HG02623 (cell line): Measurements from ENCODE around the gene SPATA13.
"Not testable (repeated sequence)": the region's sequence is repeated elsewhere in the genome, so short reads cannot be mapped to it uniquely, and the experiment has no call there.

Source experiments
- ATAC-seq: cut with Tn5 transposase; IDR thresholded peaks from one replicate; pipeline ENCODE4 v1.9.1; 2021; ENCODE audit warnings: moderate library complexity; ENCODE audit not compliant: unreplicated experiment

The SPATA13 gene

DNA sequence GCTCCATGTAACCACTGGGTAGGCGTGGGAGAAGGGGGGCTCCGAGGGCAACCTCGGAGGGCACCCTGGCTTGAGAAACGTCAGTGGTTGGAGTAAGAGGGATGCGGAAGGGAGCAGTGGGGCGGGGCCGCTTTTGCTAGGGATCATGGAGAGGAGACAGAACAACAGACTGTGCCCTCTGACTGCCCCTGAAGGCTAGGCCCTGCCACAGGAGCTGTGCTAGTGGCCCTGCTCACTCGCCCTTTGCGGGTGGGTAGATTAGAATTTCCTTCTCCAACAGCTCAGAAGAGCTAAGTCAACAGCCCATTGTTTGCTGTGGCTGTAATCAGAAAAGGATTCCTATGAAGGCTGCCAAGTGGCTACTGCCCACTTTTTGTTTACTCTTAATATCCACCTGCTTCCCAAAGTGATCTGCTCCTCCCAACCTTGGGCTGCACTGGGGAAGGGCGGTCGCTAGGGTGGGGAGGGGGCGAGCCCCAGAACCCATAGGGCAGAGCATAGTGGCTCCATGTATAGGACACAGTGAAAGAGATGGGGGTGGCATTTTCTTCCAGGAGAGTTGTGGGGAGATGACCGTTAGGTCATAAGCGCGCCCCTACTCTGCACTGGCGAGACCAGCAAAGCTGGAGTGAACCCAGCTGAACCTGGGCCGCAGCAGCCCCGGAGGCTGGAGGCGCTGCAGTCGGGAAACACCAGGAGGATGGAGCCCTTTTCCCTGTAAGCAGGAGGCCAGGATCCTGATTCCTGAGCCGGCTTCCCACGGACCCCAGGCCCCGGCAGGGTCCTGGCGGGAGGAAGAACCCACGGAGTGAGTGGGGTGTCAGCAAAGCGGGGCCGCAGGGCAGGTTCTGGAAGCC is 146.9 kb downstream of the SPATA13 start:
- no peak for ATAC-seq

DNA sequence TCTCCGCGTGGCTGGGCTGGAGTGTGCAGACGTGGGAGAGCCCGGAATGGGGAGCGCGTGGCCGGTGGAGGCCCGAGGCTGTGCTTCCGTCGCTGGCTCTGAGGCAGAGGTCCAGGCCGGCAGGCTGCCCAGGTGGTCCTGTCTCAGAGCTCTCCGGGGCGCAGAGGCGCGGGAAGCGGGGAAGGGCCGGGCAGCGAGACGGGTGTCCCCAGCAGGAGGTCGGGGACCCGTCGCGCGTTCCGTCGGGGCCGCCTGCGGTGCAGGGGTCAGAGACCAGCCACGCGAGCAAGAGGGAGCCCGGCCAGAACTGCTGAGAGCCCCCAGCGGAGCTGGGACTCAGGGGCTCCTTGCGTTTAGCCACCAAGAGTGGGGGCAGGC is 147.5 kb downstream of the SPATA13 start:
- ATAC-seq, result no peak

DNA sequence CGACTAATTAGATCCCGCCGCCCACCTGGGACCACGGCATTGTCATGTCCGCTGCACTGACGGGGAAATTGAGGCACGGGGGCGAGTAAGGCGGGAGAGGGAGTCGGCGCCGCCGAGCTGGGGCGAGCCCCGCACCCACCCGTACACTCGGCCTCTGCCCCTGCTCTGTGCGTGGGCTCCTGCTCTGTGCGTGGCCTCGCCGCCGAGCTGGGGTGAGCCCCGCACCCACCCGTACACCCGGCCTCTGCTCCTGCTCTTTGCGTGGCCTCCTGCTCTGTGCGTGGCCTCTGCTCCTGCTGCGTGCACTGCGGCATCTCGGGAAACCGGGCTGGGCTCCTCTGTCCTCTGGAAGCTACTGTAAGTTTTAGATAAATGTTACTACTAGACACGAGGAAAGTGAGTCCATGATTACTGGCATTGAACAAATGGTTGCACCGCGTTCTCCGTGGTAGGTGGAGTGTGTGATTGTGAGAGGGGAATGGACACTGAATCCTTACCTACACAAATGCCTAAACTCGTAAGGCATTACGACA is 148.0 kb downstream of the SPATA13 start:
- ATAC-seq, result no peak

DNA sequence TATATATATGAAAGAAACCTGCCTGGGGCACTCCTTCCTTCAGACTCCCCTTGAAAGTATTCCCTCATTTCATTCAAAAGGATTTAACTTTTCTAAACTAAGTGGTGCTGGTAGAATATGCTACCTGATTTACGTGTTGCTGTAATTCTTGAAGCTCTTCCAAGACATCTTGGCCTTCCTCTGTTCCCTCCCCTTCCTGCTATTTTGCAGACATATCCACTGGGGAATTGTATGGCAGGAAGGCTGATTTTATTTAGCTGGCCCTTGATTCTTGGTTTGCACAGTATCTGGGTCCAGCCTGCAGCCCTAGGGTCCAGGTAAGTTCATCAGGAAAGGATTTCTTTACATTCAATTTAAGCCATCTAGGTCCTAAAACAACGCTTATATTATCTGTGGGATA is 148.8 kb downstream of the SPATA13 start, which contains the start of gene C1QTNF9:
TSS of gene C1QTNF9 (plus strand) at position 281 of the 400 bp plus-strand sequence. CDS start 6,424 bp downstream, outside the sequence.
- ATAC-seq, result not testable (repeated sequence)

DNA sequence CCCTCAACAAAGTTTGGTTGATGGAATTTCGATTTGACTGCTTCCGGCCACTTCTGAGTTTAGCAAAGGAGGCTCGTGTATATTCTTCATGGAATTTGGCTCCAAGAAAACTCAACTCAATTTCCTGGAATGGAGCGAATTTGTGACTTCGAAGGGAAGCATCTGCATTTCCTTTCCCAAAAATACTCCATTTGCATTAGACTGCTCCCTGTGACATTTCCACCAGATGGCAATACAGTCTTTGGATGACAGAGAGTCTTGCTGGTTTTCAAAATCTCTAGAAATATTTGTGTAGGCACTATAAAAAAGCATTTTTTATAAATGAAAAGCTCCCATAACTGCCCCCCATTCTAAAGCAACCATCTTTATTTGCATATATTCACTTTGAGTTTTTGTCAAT is 152.9 kb downstream of the SPATA13 start:
- no peak for ATAC-seq

DNA sequence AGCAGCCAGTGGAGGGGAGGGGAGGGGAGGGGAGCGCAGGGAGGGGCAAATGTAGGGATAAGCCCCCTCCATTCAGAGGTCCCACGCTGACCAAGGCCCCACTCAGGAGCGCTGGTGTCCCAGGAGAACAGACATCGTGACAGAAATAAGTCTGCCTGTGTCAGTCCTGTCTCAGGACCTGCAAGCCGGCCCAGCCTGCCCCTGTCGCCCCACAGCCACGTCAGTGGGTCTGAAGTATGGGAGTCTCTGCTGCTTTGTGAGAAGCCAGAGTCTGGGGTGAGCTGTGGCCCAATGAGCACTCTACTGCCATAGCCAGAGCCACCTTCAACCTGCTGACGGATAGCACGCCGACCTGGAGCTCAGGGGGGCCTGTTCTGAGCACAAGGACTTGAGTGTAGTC is 157.3 kb downstream of the SPATA13 start:
- not testable (repeated sequence) for ATAC-seq

DNA sequence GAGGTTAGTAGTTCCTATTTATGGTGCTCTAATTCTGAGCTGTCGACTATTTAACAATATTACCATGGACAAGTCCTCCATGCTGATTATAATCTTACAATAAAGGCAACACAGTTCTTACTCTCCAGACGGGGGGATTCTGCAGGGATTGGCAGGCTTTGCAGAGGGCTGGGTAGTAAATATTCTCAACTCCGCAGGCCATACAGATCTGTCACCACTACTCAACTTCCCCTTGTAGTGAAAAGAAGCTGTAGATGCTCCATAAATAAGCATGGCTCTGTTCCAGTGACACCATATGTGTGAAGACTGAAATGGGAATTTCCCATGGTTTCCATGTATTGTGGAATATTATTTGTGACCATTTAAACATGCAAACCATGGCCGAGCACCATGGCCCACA is 158.4 kb downstream of the SPATA13 start:
- not testable (repeated sequence) for ATAC-seq

DNA sequence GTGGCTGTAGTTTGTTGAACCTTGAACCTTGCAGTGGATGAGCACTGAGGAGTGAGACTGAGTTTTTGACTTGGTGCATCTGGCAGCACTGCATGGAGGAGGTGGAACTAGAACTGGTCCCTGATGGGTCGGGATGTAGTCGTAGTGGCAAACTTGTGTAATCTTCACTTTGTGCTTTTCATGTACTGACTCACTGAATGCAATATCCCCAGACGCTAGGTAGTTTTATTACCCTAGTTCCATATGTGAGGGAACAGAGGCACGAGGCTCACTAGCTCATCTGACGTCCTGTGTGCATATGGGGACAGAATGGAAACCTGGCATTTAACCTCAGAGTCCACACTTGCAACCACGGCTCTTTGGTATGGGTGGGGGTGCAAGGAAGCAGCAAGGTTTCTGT is 159.1 kb downstream of the SPATA13 start:
- ATAC-seq, result not testable (repeated sequence)

DNA sequence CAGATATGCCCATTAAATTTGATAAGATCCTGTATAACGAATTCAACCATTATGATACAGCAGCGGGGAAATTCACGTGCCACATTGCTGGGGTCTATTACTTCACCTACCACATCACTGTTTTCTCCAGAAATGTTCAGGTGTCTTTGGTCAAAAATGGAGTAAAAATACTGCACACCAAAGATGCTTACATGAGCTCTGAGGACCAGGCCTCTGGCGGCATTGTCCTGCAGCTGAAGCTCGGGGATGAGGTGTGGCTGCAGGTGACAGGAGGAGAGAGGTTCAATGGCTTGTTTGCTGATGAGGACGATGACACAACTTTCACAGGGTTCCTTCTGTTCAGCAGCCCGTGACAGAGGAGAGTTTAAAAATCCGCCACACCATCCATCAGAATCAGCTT is 160.9 kb downstream of the SPATA13 start:
- not testable (repeated sequence) for ATAC-seq

DNA sequence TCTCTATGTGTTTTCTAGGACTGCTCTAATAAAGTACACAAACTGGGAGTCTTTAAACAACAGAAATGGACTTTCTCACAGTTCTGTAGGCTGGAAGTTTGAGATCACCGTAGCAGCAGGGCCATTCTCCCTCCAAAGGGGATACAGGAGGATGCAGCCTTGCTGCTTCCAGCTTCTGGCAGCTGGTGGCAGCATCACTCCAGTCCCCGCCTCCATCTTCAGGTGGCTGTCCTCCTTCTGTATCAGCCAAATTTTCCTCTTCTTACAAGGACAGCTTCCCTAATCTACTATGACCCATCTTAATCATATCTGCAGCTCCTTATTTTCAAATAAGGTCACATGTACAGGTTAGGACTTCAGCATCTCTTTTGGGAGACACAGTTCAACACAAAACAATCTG is 161.9 kb downstream of the SPATA13 start:
- ATAC-seq, result not testable (repeated sequence)

DNA sequence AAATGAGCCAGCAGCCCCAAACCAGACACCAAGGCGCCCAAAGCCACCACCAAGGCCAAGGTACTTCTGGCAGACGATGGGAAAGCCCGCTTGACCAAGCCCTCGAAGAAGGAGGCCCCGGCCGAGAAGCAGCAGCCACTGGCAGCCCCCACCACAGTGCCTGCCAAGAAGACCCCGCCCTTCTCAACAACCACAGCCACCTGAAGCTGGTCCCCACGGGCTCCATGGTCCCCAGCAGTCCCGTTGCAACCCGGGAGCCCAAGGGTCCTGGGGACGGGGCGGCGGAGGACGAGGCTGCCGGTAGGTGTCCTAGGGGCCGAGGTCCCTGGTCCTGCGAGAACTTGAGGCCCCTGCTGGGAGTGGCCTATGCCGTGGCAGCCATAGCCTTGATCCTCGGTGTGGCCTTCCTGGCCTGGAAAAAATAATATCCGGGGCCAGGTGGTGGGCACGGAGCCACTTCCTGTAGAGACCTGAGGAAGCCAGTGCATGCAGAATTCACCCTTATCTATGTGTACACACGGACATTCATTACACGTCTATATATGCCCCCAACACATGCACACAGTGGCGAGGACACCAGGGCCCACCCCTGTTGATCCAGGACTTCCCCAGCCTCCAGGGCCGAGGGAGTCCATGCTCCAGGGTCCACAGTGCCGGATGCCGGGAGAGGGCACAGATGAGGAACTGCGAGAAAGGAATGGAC is 162.7 kb downstream of the SPATA13 start:
- no peak for ATAC-seq

DNA sequence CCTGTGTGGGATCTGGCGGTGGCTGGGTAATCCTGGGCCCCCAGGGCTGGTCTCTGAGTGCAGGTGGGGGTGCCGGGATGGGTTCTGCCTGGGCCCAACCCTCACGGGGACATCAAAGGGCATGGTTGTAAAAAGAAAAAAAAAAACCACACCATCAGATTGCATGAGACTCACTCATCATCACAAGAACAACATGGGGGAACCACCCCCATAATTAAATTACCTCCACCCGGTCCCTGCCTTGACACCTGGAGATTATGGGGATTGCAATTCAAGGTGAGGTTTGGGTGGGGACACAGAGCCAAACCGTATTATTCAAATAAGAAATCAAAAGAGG is 163.2 kb downstream of the SPATA13 start:
- ATAC-seq, result no peak

DNA sequence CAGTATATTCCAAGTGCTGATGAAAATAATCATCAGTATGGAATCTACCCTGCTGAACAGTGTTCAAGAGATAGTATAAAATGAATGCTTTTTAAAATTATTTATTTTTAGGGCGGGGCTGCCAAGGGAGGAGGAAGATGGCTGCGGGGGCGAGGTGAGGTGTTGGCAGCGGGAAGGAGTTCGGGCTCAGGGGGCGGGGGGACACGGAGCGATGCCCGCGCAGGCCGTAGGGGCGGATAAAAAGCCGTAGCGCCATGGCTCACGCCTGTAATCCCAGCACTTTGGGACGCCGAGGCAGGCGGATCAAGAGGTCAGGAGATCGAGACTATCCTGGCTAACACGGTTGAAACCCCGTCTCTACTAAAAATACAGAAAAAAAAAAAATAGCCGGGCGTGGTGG is 167.1 kb downstream of the SPATA13 start:
- not testable (repeated sequence) for ATAC-seq

DNA sequence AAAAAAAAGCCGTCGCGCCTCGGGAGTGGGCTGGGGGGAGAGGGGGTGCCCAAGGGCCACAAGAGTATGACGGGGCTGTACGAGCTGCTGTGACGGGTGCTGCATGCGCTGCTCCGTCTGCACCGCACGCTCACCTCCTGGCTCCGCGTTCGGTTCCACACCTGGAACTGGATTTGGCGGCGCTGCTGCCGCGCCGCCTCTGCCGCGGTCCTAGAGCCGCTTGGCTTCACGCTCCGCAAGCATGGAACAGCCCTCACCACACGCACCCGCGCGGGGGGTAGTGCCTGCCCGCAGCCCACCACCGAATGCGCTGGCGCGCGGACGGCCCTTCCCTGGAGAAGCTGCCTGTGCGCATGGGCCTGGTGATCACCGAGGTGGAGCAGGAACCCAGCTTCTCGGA is 167.6 kb downstream of the SPATA13 start:
- no peak for ATAC-seq

DNA sequence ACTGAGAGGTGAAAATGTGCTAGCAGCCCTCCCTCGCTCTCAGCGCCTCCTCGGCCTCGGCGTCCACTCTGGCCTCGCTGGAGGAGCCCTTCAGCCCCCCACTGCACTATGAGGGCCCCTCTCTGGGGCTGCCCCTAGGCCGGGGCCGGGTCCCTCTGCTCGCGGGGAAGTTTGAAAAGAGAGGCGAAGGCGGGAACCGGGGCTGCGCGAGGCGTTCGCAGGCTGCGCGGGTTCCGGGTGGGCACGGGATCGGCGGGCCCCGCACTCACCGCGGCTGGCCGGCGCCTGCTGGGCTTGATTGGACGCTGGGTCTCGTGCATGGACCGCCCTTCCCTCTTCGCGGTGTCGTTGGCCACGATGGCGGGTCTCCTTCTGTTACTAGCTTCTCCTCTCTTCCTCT is 178.2 kb downstream of the SPATA13 start:
- ATAC-seq, result no peak

DNA sequence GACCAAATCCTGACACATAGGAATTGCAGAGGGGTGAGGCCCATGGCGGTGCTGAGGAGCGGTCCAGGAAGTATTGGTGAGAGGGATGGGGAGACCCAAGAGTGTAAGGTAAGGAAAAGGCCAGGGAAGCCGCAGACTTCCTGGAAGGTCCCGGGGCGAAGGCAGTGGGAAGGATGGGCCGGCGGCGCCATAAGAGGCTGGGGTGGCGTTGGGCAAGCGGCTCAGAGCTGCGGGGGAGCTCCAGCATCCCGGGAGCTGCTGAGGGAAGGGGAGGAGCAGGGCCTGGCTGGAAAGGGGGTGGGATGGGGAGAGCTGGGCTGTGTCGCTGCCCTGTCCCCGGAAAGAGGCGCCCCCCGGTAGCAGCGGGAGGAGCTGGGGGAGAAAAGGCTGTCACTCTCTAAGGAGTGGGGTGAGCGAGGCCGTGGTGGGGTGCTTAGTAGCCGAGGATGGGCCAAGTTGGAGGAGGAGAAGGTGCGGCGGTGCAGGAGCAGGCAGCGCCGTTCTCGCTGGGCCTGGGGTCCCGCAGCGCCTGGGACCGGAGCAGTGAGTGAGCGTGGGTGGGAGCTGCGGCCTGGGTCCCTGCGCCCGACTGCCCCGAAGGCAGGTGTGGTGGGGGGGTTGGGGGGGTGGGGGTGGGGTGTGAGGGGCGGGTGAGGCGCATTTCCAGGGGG is 179.6 kb downstream of the SPATA13 start:
- ATAC-seq, result no peak

DNA sequence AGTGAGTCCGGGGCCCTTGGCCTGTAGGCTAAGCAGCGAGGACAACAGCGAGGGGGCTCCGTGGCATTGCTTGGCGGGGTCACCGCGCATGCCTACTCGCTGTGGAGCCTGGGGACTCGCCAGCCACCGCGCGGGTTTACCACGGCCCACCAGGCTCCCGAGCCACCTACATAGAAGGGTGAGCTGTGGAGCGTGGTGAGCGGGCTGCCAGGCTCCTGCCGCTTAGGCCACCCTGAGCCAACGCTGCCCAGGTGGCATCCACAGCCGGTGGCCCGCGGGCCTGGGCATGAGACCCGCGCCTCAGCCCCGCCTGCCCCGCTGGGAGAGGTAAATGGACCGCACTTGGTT is 180.1 kb downstream of the SPATA13 start:
- no peak for ATAC-seq

DNA sequence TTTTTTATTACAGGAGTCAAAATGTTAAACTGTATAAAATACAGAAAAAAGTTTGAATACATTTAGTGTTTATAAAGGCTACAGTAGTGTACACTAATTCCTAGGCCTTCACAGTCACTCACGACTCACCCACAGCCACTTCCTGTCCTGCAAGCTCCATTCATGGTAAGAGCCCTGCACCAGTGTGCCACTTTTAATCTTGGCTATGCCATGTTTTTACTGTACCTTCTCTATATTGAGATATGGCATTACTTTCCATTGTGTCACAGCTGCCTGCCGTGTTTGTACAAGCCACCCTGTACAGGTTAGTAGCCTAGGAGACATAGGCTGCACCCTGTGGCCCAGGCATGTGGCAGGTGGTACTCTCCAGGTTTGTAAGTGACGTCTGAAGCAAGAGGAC is 180.9 kb downstream of the SPATA13 start:
- ATAC-seq, result no peak

DNA sequence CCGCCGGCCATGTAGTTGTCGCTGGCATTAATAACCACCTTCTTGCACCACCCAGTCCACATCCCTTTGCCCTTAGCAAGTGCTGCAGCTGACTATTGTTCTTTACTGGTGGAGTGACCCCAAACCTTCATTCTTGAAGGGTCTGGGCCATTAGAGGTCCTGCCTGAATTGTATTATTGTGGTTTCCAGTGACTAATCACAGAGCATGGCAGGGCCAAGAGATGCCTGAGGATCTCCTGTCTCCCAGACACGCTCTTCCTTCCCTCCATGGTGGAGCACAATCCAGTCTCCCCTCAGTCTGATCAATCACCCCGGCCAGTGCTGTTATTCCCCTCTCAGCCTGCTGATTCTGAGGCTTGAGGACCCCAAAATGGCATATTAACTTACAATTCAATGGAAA is 187.9 kb downstream of the SPATA13 start:
- no peak for ATAC-seq

DNA sequence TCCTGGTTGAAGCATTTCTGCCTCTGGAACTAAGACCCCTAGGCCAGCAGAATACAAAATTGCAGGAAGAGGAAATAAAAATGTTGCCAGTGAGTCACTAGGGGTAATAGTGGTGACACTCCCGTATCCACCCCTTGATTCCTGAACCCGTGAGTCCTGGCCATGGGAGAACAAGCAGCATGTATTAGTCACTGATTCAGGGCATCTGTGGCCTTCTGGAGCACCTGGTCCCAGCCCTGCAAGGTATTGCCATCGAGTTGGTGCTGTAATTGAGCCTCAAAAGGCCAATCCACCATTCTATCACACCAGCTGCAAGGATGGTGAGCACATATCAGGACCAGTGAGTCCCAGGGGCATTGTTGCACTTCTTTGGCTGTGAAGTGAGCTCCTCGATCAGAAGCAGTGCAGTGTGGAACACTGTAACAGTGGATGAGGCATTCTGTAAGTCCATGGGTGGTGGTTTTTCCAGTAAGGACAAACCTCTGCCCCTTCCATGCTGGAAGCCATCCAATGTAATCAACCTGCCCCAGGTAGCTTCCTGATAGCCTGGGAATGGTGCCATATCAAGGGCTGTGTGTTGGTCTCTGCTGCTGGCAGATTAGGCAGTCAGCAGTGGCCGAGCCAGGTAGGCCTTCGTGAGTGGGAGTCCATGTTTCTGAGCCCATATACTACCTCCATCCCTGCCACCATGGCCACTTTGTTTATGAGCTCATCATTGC is 188.4 kb downstream of the SPATA13 start:
- no peak for ATAC-seq
